Liver (tissue), 3 donors: ENCODE results near the gene MTERF4.

ENCODE experiments used
- CTCF ChIP-seq: fragments of 150-350 bp; IDR thresholded peaks from 2 replicates; pipeline ENCODE4 v1.5.1; 2017; ENCODE audit warnings: improper control_type of control experiment, low read depth, low read length; ENCODE audit not compliant: missing input control
- TAF1 ChIP-seq: conservative IDR thresholded peaks from 2 replicates; pipeline ENCODE4 v1.6.1; 2016; ENCODE audit warnings: antibody characterized with exemption, mild to moderate bottlenecking
- TF ChIP-seq, protein P1 (sequence below): IDR thresholded peaks from 2 replicates; pipeline ENCODE4 v1.6.1; 2016; ENCODE audit warnings: antibody characterized with exemption, mild to moderate bottlenecking
- TF ChIP-seq, protein P2 (sequence below): IDR thresholded peaks from 2 replicates; pipeline ENCODE4 v1.6.1; 2016; ENCODE audit warnings: antibody characterized with exemption
- donor health status: healthy.
- donor health status: healthy.

DNA sequence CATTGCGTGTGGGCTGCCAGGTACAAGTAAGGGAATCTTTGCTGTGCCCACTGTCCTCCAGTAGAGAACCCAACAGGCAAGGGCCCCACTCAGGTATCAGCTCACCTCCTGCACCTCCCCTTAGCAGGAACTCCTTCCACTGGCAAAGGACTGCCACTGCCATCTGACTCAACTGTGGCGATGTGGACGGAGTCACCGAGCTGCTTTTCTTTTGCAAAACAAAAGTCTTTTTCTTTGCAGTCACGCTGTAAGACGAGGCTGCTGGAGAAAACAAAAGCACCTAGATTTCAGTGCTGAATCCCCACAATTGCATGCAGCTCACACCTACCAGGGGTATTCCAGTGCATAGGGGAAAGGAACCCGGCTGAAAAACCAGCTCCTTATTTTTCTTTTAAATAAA is 7.9 kb downstream of the MTERF4 start:
- no peak for TF ChIP-seq CTCF
- TF ChIP-seq, protein P1, sequence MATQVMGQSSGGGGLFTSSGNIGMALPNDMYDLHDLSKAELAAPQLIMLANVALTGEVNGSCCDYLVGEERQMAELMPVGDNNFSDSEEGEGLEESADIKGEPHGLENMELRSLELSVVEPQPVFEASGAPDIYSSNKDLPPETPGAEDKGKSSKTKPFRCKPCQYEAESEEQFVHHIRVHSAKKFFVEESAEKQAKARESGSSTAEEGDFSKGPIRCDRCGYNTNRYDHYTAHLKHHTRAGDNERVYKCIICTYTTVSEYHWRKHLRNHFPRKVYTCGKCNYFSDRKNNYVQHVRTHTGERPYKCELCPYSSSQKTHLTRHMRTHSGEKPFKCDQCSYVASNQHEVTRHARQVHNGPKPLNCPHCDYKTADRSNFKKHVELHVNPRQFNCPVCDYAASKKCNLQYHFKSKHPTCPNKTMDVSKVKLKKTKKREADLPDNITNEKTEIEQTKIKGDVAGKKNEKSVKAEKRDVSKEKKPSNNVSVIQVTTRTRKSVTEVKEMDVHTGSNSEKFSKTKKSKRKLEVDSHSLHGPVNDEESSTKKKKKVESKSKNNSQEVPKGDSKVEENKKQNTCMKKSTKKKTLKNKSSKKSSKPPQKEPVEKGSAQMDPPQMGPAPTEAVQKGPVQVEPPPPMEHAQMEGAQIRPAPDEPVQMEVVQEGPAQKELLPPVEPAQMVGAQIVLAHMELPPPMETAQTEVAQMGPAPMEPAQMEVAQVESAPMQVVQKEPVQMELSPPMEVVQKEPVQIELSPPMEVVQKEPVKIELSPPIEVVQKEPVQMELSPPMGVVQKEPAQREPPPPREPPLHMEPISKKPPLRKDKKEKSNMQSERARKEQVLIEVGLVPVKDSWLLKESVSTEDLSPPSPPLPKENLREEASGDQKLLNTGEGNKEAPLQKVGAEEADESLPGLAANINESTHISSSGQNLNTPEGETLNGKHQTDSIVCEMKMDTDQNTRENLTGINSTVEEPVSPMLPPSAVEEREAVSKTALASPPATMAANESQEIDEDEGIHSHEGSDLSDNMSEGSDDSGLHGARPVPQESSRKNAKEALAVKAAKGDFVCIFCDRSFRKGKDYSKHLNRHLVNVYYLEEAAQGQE, result no peak
- TF ChIP-seq TAF1, result no peak
- TF ChIP-seq, protein P2, sequence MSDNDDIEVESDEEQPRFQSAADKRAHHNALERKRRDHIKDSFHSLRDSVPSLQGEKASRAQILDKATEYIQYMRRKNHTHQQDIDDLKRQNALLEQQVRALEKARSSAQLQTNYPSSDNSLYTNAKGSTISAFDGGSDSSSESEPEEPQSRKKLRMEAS, result no peak
